ENCODE measurements around the gene CCDC85C.

CCDC85C gene

GRCh38 chr14:99649219-99649618 lies 45.2 kb upstream of the CCDC85C start:
- 0 out of 2 replicates have a peak overlapping the region, but pooled peaks have one; percentile 12 for H3K27ac ChIP-seq (ENCODE audit: low read length)
- no peak overlapping the region for H3K9ac ChIP-seq (ENCODE audit: low read length)
- peaks cover 12% of the 10 kb centered on the region for H3K4me1 ChIP-seq (ENCODE audit: low read length)
- H4K20me1 ChIP-seq (ENCODE audit: insufficient read depth, low read length), result no peaks in the 10 kb centered on the region
- H3K4me2 ChIP-seq (ENCODE audit: low read length), result peak overlapping the region; percentile 28; the same call in 1 of the 2 replicates
- H3K27me3 ChIP-seq (ENCODE audit: low read depth, low read length), result no peaks in the 10 kb centered on the region
- H3K4me3 ChIP-seq (ENCODE audit: low read length), result no peak overlapping the region
- H3K79me2 ChIP-seq (ENCODE audit: low read length), result no peaks in the 10 kb centered on the region
- H3K9me3 ChIP-seq (ENCODE audit: insufficient read depth, low read length), result no peaks in the 10 kb centered on the region
- no peak overlapping the region; the same call in 1 of the 2 replicates for H2AFZ ChIP-seq (ENCODE audit: low read depth, low read length)
- H3K36me3 ChIP-seq (replicated peaks; ENCODE audit: low read depth, low read length), result no peaks in the 10 kb centered on the region
- TF ChIP-seq EZH2phosphoT487 (IDR thresholded peaks at IDR 0.05; ENCODE audit: low read depth) (no peak), CTCF (IDR thresholded peaks at IDR 0.05; ENCODE audit: low read depth, low read length) (no peak)

- Histone ChIP-seq H3K4me3 (ENCODE audit: low read length) (no peak overlapping the region), H3K9ac (ENCODE audit: low read length) (no peak overlapping the region), H3K4me2 (ENCODE audit: low read length) (no peak overlapping the region), H3K27ac (ENCODE audit: low read length) (no peak overlapping the region), H3K79me2 (ENCODE audit: low read length) (no peaks in the 10 kb centered on the region), H3K4me1 (ENCODE audit: low read length) (peaks cover 9% of the 10 kb centered on the region), H3K9me3 (ENCODE audit: insufficient read depth, low read length) (no peaks in the 10 kb centered on the region), H4K20me1 (ENCODE audit: insufficient read depth, low read length) (no peaks in the 10 kb centered on the region), H2AFZ (ENCODE audit: low read depth, low read length) (no peak overlapping the region), H3K27me3 (ENCODE audit: low read depth, low read length) (no peaks in the 10 kb centered on the region), H3K36me3 (replicated peaks; ENCODE audit: low read depth, low read length) (no peaks in the 10 kb centered on the region)
- no peak for TF ChIP-seq CTCF (IDR thresholded peaks at IDR 0.05; ENCODE audit: low read depth, low read length)
- TF ChIP-seq EZH2phosphoT487 (IDR thresholded peaks at IDR 0.05; ENCODE audit: low read depth), result no peak
Measured at GRCh38 chr14:99648027-99648784, 44.2 kb upstream of the CCDC85C start.

DNA sequence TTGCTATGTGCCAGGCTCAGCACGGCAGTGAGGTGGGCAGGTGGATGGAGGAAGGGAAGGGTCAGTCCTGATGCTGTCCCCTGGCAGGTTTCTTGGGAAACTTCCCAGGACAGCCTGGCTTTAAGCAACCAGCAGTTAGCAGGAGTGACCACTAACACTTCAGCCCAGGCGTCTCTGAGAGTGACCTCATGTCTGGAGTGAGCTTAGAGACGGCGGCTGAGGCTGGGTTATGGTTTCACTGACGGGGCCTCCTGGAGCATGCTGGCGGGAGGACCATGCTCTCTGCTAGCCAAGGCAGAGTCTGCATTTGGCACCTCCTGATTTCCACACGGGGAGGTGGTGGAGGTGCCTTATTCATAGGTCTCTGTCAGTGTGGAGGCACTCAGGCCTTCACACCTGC lies 43.4 kb upstream of the CCDC85C start:
- no peak overlapping the region for H3K4me3 ChIP-seq (ENCODE audit: low read length)
- no peaks in the 10 kb centered on the region for H4K20me1 ChIP-seq (ENCODE audit: insufficient read depth, low read length)
- no peak overlapping the region for H3K27ac ChIP-seq (ENCODE audit: low read length)
- no peaks in the 10 kb centered on the region for H3K9me3 ChIP-seq (ENCODE audit: insufficient read depth, low read length)
- TF ChIP-seq CTCF (IDR thresholded peaks at IDR 0.05; ENCODE audit: low read depth, low read length) (no peak), EZH2phosphoT487 (IDR thresholded peaks at IDR 0.05; ENCODE audit: low read depth) (no peak)
- H3K79me2 ChIP-seq (ENCODE audit: low read length), result no peaks in the 10 kb centered on the region
- no peak overlapping the region for H3K9ac ChIP-seq (ENCODE audit: low read length)
- no peak overlapping the region for H2AFZ ChIP-seq (ENCODE audit: low read depth, low read length)
- H3K27me3 ChIP-seq (ENCODE audit: low read depth, low read length), result no peaks in the 10 kb centered on the region
- H3K4me1 ChIP-seq (ENCODE audit: low read length), result peaks cover 9% of the 10 kb centered on the region
- H3K36me3 ChIP-seq (replicated peaks; ENCODE audit: low read depth, low read length), result no peaks in the 10 kb centered on the region
- no peak overlapping the region for H3K4me2 ChIP-seq (ENCODE audit: low read length)

DNA sequence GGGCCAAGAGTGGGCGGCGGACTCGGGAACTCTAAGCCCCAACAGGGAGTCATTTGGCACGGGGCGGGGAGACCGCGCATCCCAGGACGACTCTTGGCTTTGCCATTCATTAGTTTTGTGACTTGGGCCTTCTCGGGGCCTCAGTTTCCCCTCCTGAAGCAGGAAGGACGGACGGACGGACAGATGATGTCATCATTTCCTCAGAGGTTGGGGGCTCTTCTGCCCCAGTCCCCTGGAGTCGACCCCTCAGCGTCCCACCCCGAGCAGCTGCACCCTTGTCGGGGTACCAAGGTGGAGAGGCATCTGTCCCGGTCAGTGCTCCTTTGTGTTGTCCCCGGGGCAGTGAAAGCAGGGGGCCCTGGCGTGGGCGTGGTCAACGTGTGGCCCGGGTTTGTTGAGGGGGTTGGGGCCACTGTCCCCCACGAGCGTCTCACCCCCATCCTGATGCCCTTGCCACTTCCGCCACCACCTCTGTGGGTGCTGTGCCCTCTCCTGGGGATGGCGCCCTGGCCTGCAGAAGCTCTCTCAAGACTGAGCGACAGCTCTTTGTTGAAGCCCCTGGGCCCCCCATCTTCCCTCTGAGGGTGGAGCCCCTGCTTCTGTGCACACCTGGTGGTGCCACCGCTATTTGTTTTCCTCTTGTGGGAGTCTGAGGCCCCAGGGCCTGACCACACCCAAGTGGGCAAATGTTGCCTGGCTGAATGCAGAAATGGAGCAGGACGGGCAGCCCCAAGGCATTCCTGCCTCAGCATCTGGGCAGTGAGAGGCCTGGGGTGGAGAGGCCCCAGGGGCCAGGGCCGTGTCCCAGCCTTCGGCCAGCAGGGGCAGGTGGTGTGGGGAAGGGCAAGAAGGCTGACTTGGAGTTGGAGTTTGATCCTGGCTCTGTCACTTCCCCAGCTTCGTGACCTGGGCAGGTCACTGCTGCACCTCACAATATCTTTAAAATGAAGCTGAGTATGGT lies 41.8 kb upstream of the CCDC85C start:
- no peaks in the 10 kb centered on the region for H3K9me3 ChIP-seq (ENCODE audit: insufficient read depth, low read length)
- H3K4me1 ChIP-seq (ENCODE audit: low read length), result peaks cover 9% of the 10 kb centered on the region
- no peak overlapping the region for H3K9ac ChIP-seq (ENCODE audit: low read length)
- no peak overlapping the region for H3K27ac ChIP-seq (ENCODE audit: low read length)
- H4K20me1 ChIP-seq (ENCODE audit: insufficient read depth, low read length), result no peaks in the 10 kb centered on the region
- H2AFZ ChIP-seq (ENCODE audit: low read depth, low read length), result no peak overlapping the region
- H3K4me2 ChIP-seq (ENCODE audit: low read length), result no peak overlapping the region
- H3K4me3 ChIP-seq (ENCODE audit: low read length), result no peak overlapping the region
- no peak for TF ChIP-seq EZH2phosphoT487 (IDR thresholded peaks at IDR 0.05; ENCODE audit: low read depth)
- TF ChIP-seq CTCF (IDR thresholded peaks at IDR 0.05; ENCODE audit: low read depth, low read length), result no peak
- H3K79me2 ChIP-seq (ENCODE audit: low read length), result no peaks in the 10 kb centered on the region
- H3K36me3 ChIP-seq (replicated peaks; ENCODE audit: low read depth, low read length), result no peaks in the 10 kb centered on the region
- H3K27me3 ChIP-seq (ENCODE audit: low read depth, low read length), result no peaks in the 10 kb centered on the region
